ENCODE data around the gene BLVRA. TPM values are rescaled to one million over a fixed set of nuclear protein-coding genes. Genes with fewer than 3 reads are reported as not detected.
"Not testable (repeated sequence)": the region's sequence is repeated elsewhere in the genome, so short reads cannot be mapped to it uniquely, and the experiment has no call there.

Gene BLVRA
- total and polyA plus RNA-seq, 7 experiments from 2014 or later: 11.2 to 41.2 (median 28.2) TPM

DNA sequence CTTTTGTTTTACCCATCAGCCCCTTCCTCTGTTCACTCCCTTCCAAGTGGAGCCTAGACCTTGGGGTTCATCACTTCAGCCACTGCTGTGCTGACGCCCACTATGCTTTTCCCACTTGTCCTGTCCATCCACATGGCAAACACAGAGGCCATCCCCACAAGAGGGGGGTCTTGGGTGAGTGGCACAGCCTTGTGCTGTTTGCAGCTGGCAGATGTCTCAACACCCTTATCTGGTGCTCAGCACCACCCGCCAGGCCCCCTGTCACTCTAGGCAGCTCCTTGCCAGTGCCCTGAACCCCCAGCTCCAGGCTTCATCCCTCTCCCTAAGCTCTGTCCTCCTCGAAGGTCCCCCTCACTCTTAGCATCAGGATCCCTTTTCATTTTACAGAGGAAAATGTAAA lies 13.1 kb downstream of the BLVRA start:
- H3K27me3 Mint-ChIP-seq: no peaks in the 10 kb centered on the region
- H3K36me3 Mint-ChIP-seq: peaks cover 15 to 30% (median 22%) of the 10 kb centered on the region in 5 donors
- peaks cover 0 to 12% (median 5%) of the 10 kb centered on the region in 7 donors for H3K4me1 Mint-ChIP-seq
- H3K27me3 ChIP-seq (ENCODE audit: control insufficient read depth in 2 of 2, insufficient read depth in 2 of 2, low read length in 2 of 2): no peaks in the 10 kb centered on the region
- no peak overlapping the region for H3K4me3 ChIP-seq (ENCODE audit: low read length)
- intact Hi-C loops (cut with micrococcal nuclease): no loop called here
- H3K27ac Mint-ChIP-seq: no peak overlapping the region
- ATAC-seq (no peak), DNase-seq (no peak)
- H3K27ac ChIP-seq (ENCODE audit: low read depth, low read length): no peak overlapping the region
- peaks cover 0 to 12% (median 2%) of the 10 kb centered on the region in 11 donors for H3K9me3 Mint-ChIP-seq
- no peaks in the 10 kb centered on the region for H3K9me3 ChIP-seq (ENCODE audit: control insufficient read depth in 2 of 3, low read length in 3 of 3)
- H3K4me1 ChIP-seq (ENCODE audit: control insufficient read depth in 2 of 2, insufficient read depth in 2 of 2, low read length in 2 of 2): no peaks in the 10 kb centered on the region
- H3K4me3 Mint-ChIP-seq: no peak overlapping the region
- peaks cover 0 to 13% (median 0%) of the 10 kb centered on the region in 3 experiments for H3K36me3 ChIP-seq (ENCODE audit: control insufficient read depth in 2 of 3, insufficient read depth in 3 of 3, low read length in 3 of 3)
- ChIA-PET CTCF (no interaction called here), POLR2A (interaction anchor here (0.6 to 0.9 kb wide), 2 partner anchors 10 to 128 kb away, joined by 3 to 6 read pairs; no protein-coding TSS in a partner anchor)

DNA sequence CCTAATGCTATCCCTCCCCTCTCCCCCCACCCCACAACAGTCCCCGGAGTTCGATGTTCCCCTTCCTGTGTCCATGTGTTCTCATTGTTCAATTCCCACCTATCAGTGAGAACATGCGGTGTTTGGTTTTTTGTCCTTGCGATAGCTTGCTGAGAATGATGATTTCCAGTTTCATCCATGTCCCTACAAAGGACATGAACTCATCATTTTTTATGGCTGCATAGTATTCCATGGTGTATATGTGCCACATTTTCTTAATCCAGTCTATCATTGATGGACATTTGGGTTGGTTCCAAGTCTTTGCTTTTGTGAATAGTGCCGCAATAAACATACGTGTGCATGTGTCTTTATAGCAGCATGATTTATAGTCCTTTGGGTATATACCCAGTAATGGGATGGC lies 14.8 kb downstream of the BLVRA start:
- ATAC-seq; H3K27me3 ChIP-seq (ENCODE audit: control insufficient read depth in 2 of 2, insufficient read depth in 2 of 2, low read length in 2 of 2); POLR2A ChIA-PET; H3K4me3 Mint-ChIP-seq; H3K27ac Mint-ChIP-seq; CTCF ChIA-PET; intact Hi-C loops (cut with micrococcal nuclease); H3K4me3 ChIP-seq (ENCODE audit: low read length); H3K27me3 Mint-ChIP-seq; H3K9me3 ChIP-seq (ENCODE audit: control insufficient read depth in 2 of 3, low read length in 3 of 3); H3K4me1 ChIP-seq (ENCODE audit: control insufficient read depth in 2 of 2, insufficient read depth in 2 of 2, low read length in 2 of 2); DNase-seq; H3K27ac ChIP-seq (ENCODE audit: low read depth, low read length): not testable (repeated sequence)
- Mint-ChIP-seq H3K36me3 (peaks cover 15 to 37% (median 22%) of the 10 kb centered on the region in 5 donors), H3K4me1 (peaks cover 0 to 15% (median 5%) of the 10 kb centered on the region in 7 donors), H3K9me3 (peaks cover 0 to 12% (median 2%) of the 10 kb centered on the region in 11 donors)
- peaks cover 0 to 13% (median 0%) of the 10 kb centered on the region in 3 experiments for H3K36me3 ChIP-seq (ENCODE audit: control insufficient read depth in 2 of 3, insufficient read depth in 3 of 3, low read length in 3 of 3)

DNA sequence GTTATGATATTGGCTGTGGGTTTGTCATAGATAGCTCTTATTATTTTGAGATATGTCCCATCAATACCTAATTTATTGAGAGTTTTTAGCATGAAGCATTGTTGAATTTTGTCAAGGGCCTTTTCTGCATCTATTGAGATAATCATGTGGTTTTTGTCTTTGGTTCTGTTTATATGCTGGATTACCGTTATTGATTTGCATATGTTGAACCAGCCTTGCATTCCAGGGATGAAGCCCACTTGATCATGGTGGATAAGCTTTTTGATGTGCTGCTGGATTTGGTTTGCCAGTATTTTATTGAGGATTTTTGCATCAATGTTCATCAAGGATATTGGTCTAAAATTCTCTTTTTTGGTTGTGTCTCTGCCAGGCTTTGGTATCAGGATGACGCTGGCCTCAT lies 16.8 kb downstream of the BLVRA start:
- peaks cover 0 to 12% (median 2%) of the 10 kb centered on the region in 11 donors for H3K9me3 Mint-ChIP-seq
- POLR2A ChIA-PET; H3K9me3 ChIP-seq (ENCODE audit: control insufficient read depth in 2 of 3, low read length in 3 of 3); H3K4me3 Mint-ChIP-seq; ATAC-seq; CTCF ChIA-PET; H3K27ac ChIP-seq (ENCODE audit: low read depth, low read length); H3K4me1 ChIP-seq (ENCODE audit: control insufficient read depth in 2 of 2, insufficient read depth in 2 of 2, low read length in 2 of 2); intact Hi-C loops (cut with micrococcal nuclease); H3K27ac Mint-ChIP-seq; DNase-seq; H3K27me3 ChIP-seq (ENCODE audit: control insufficient read depth in 2 of 2, insufficient read depth in 2 of 2, low read length in 2 of 2); H3K4me3 ChIP-seq (ENCODE audit: low read length); H3K27me3 Mint-ChIP-seq: not testable (repeated sequence)
- H3K36me3 Mint-ChIP-seq: peaks cover 19 to 44% (median 24%) of the 10 kb centered on the region in 5 donors
- peaks cover 2 to 26% (median 14%) of the 10 kb centered on the region in 7 donors for H3K4me1 Mint-ChIP-seq
- H3K36me3 ChIP-seq (ENCODE audit: control insufficient read depth in 2 of 3, insufficient read depth in 3 of 3, low read length in 3 of 3): peaks cover 0 to 13% (median 0%) of the 10 kb centered on the region in 3 experiments

DNA sequence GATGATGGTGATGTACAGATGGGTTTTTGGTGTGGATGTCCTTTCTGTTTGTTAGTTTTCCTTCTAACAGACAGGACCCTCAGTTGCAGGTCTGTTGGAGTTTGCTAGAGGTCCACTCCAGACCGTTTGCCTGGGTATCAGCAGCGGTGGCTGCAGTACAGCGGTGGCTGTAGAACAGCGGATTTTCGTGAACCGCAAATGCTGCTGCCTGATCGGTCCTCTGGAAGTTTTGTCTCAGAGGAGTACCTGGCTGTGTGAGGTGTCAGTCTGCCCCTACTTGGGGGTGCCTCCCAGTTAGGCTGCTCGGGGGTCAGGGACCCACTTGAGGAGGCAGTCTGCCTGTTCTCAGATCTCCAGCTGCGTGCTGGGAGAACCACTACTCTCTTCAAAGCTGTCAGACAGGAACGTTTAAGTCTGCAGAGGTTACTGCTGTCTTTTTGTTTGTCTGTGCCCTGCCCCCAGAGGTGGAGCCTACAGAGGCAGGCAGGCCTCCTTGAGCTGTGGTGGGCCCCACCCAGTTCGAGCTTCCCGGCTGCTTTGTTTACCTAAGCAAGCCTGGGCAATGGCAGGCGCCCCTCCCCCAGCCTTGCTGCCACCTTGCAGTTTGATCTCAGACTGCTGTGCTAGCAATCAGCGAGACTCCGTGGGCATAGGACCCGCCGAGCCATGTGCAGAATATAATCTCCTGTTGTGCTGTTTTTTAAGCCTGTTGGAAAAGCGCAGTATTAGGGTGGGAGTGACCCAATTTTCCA lies 20.0 kb downstream of the BLVRA start:
- peaks cover 7 to 32% (median 15%) of the 10 kb centered on the region in 5 donors for H3K36me3 Mint-ChIP-seq
- H3K27me3 ChIP-seq (ENCODE audit: control insufficient read depth in 2 of 2, insufficient read depth in 2 of 2, low read length in 2 of 2); H3K27me3 Mint-ChIP-seq; H3K9me3 ChIP-seq (ENCODE audit: control insufficient read depth in 2 of 3, low read length in 3 of 3); H3K9me3 Mint-ChIP-seq; ATAC-seq; H3K4me3 ChIP-seq (ENCODE audit: low read length); POLR2A ChIA-PET; H3K27ac ChIP-seq (ENCODE audit: low read depth, low read length); CTCF ChIA-PET; intact Hi-C loops (cut with micrococcal nuclease); H3K36me3 ChIP-seq (ENCODE audit: control insufficient read depth in 2 of 3, insufficient read depth in 3 of 3, low read length in 3 of 3); H3K4me1 ChIP-seq (ENCODE audit: control insufficient read depth in 2 of 2, insufficient read depth in 2 of 2, low read length in 2 of 2): not testable (repeated sequence)
- DNase-seq: peak in 1 of 9 donors; percentile 9
- peak overlapping the region in 1 of 9 donors; percentile 19 for H3K27ac Mint-ChIP-seq
- H3K4me3 Mint-ChIP-seq: peak overlapping the region in 2 of 10 donors; percentile 24 to 33
- peaks cover 3 to 32% (median 16%) of the 10 kb centered on the region in 7 donors for H3K4me1 Mint-ChIP-seq

DNA sequence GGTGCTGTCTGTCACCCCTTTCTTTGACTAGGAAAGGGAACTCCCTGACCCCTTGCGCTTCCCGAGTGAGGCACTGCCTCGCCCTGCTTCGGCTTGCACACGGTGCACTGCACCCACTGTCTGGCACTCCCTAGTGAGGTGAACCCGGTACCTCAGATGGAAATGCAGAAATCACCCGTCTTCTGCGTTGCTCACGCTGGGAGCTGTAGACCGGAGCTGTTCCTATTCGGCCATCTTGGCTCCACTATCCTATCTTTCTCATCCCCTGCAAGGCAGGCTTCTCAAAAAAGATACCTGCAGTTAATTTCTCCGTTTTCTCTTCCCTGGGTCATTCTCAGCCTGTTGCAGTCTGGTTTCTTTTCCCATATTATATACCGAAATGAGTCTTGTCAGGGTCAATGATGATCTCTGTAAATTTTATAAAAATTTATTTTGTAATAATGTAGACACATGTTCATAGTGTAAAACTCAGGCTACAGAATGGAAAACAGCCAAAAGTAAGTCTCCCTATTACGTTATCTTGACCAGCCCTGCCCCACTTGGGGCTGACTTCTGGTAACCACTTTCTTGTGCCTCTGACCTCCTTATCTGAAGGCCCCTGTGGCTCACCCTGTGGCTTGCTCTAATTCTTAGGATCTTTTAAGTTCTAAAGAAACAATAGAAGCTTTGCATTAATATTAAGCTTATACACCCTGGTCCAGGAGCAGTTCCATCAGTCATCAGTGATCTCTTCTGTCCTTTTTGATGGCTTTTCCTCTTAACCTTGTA lies 20.7 kb downstream of the BLVRA start:
- peaks cover 0 to 8% (median 0%) of the 10 kb centered on the region in 11 donors for H3K9me3 Mint-ChIP-seq
- H3K27ac ChIP-seq (ENCODE audit: low read depth, low read length): no peak overlapping the region
- no peak overlapping the region for H3K4me3 ChIP-seq (ENCODE audit: low read length)
- no peaks in the 10 kb centered on the region for H3K4me1 ChIP-seq (ENCODE audit: control insufficient read depth in 2 of 2, insufficient read depth in 2 of 2, low read length in 2 of 2)
- POLR2A ChIA-PET: no interaction called here
- DNase-seq: no peak
- intact Hi-C loops (cut with micrococcal nuclease): no loop called here
- no peaks in the 10 kb centered on the region for H3K27me3 ChIP-seq (ENCODE audit: control insufficient read depth in 2 of 2, insufficient read depth in 2 of 2, low read length in 2 of 2)
- H3K27ac Mint-ChIP-seq: peak overlapping the region in 2 of 9 donors; percentile 19 to 66
- H3K4me1 Mint-ChIP-seq: peaks cover 5 to 32% (median 16%) of the 10 kb centered on the region in 7 donors
- no peaks in the 10 kb centered on the region for H3K36me3 ChIP-seq (ENCODE audit: control insufficient read depth in 2 of 3, insufficient read depth in 3 of 3, low read length in 3 of 3)
- peaks cover 7 to 29% (median 17%) of the 10 kb centered on the region in 5 donors for H3K36me3 Mint-ChIP-seq
- no peak for ATAC-seq
- H3K9me3 ChIP-seq (ENCODE audit: control insufficient read depth in 2 of 3, low read length in 3 of 3): no peaks in the 10 kb centered on the region
- peak overlapping the region in 3 of 10 donors; percentile 24 to 56 (median 33) for H3K4me3 Mint-ChIP-seq
- CTCF ChIA-PET: no interaction called here
- no peaks in the 10 kb centered on the region for H3K27me3 Mint-ChIP-seq

DNA sequence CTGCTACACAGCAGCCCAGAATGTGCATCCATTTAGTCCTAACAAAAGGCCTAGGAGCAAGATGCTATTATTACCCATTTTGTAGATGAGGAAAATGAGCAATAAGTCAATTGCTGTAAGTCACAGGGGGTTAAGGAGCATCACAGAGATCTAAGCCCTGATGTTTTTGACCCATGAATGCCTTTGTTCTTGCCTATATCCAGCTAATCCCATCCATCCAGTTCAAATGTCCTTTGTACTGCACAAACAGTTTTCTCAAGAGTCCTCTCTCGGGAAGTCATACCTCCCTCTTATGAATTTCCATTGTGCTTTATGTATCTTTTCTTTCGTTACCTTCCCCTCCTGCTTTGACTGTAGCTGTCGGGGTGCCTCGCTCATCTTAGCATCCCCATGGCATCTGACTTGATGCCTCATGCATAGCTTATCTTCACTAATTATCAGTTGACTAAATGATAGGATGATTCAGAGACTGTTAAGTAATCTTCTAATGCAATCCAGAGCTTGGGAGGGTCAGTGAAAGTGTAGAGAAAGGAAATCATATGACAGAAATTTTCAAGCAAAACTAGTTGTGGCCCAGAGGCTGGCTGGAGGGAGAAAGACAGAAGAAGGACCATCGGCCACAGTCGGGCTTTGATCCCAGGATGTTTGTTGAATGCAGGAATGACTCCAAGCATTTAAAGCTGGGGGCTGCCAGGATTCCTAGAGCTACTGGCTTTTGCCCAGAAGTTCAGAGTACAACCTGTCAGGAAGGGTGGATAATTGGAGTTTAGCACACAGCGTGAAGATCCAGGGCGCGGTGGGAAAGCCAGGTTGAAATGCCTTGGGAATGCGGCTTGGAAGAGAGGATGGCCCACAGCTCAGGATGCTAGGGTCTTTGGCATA lies 23.5 kb downstream of the BLVRA start:
- ATAC-seq (peak; percentile 71), DNase-seq (no peak)
- H3K36me3 Mint-ChIP-seq: peaks cover 7 to 30% (median 21%) of the 10 kb centered on the region in 5 donors
- Histone ChIP-seq H3K27ac (ENCODE audit: low read depth, low read length) (no peak overlapping the region), H3K4me3 (ENCODE audit: low read length) (no peak overlapping the region), H3K36me3 (ENCODE audit: control insufficient read depth in 2 of 3, insufficient read depth in 3 of 3, low read length in 3 of 3) (no peaks in the 10 kb centered on the region), H3K4me1 (ENCODE audit: control insufficient read depth in 2 of 2, insufficient read depth in 2 of 2, low read length in 2 of 2) (no peaks in the 10 kb centered on the region), H3K27me3 (ENCODE audit: control insufficient read depth in 2 of 2, insufficient read depth in 2 of 2, low read length in 2 of 2) (no peaks in the 10 kb centered on the region), H3K9me3 (ENCODE audit: control insufficient read depth in 2 of 3, low read length in 3 of 3) (no peaks in the 10 kb centered on the region)
- POLR2A ChIA-PET: no interaction called here
- peaks cover 6 to 29% (median 16%) of the 10 kb centered on the region in 7 donors for H3K4me1 Mint-ChIP-seq
- no peak overlapping the region for H3K4me3 Mint-ChIP-seq
- H3K9me3 Mint-ChIP-seq: no peaks in the 10 kb centered on the region
- intact Hi-C loops (cut with micrococcal nuclease): no loop called here
- H3K27ac Mint-ChIP-seq: no peak overlapping the region
- no peaks in the 10 kb centered on the region for H3K27me3 Mint-ChIP-seq
- CTCF ChIA-PET: no interaction called here
